Dermis microvascular lymphatic vessel endothelial cell (primary cell): ENCODE measurements around the gene PYGB. TPM values are rescaled to one million over a fixed set of nuclear protein-coding genes. Genes with fewer than 3 reads are reported as not detected.

Experiments
- DNase-seq, 2 donors: peaks; one replicate each; pipeline versions ENCODE4 v3.0.0 to v3.0.0-alpha.2; 2010; ENCODE audit warnings: low read depth in 2 of 2
- total RNA-seq: library from RNA; depleted of rRNA; stranded (reverse); fragments of >200 nt; gene quantifications from 2 replicates; pipeline ENCODE4 v1.2.1, GENCODE V29; 2014

Gene PYGB
- total RNA-seq, 1 donor from 2014 or later, result 81.9 TPM

- no peak for DNase-seq
Observed at GRCh38 chr20:25282034-25282781, 34.3 kb downstream of the PYGB start.

GRCh38 chr20:25282796-25283195 is 34.9 kb downstream of the PYGB start:
- no peak for DNase-seq

- no peak for DNase-seq
Observed at GRCh38 chr20:25283221-25283951, 35.5 kb downstream of the PYGB start.

- no peak for DNase-seq
Observed at GRCh38 chr20:25284131-25284601, 36.3 kb downstream of the PYGB start.

- DNase-seq, result no peak
Observed at GRCh38 chr20:25285091-25285647, 37.3 kb downstream of the PYGB start.

- DNase-seq, result no peak
Observed at GRCh38 chr20:25285856-25286798, 38.2 kb downstream of the PYGB start.

- no peak for DNase-seq
Observed at GRCh38 chr20:25286917-25287316, 39.0 kb downstream of the PYGB start.

GRCh38 chr20:25287631-25288290 is 39.9 kb downstream of the PYGB start:
- DNase-seq, result no peak

GRCh38 chr20:25288291-25289181 is 40.7 kb downstream of the PYGB start:
- no peak for DNase-seq

GRCh38 chr20:25289886-25290597 is 42.2 kb downstream of the PYGB start:
- DNase-seq, result no peak

- no peak for DNase-seq
Observed at GRCh38 chr20:25290646-25291431, 43.0 kb downstream of the PYGB start.

- no peak for DNase-seq
Observed at GRCh38 chr20:25291432-25292133, 43.7 kb downstream of the PYGB start.

GRCh38 chr20:25292176-25292891 is 44.4 kb downstream of the PYGB start:
- DNase-seq, result no peak

- DNase-seq, result no peak
Observed at GRCh38 chr20:25293507-25293906, 45.6 kb downstream of the PYGB start.

- no peak for DNase-seq
Observed at GRCh38 chr20:25293910-25294458, 46.1 kb downstream of the PYGB start.

GRCh38 chr20:25294459-25295385 is 46.8 kb downstream of the PYGB start:
- peak; percentile 46 to 77 for DNase-seq
